Measurements from ENCODE around the gene RIMS1.

The RIMS1 gene, protein sequence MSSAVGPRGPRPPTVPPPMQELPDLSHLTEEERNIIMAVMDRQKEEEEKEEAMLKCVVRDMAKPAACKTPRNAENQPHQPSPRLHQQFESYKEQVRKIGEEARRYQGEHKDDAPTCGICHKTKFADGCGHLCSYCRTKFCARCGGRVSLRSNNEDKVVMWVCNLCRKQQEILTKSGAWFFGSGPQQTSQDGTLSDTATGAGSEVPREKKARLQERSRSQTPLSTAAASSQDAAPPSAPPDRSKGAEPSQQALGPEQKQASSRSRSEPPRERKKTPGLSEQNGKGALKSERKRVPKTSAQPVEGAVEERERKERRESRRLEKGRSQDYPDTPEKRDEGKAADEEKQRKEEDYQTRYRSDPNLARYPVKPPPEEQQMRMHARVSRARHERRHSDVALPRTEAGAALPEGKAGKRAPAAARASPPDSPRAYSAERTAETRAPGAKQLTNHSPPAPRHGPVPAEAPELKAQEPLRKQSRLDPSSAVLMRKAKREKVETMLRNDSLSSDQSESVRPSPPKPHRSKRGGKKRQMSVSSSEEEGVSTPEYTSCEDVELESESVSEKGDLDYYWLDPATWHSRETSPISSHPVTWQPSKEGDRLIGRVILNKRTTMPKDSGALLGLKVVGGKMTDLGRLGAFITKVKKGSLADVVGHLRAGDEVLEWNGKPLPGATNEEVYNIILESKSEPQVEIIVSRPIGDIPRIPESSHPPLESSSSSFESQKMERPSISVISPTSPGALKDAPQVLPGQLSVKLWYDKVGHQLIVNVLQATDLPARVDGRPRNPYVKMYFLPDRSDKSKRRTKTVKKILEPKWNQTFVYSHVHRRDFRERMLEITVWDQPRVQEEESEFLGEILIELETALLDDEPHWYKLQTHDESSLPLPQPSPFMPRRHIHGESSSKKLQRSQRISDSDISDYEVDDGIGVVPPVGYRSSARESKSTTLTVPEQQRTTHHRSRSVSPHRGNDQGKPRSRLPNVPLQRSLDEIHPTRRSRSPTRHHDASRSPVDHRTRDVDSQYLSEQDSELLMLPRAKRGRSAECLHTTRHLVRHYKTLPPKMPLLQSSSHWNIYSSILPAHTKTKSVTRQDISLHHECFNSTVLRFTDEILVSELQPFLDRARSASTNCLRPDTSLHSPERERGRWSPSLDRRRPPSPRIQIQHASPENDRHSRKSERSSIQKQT (N-terminal part only)

DNA sequence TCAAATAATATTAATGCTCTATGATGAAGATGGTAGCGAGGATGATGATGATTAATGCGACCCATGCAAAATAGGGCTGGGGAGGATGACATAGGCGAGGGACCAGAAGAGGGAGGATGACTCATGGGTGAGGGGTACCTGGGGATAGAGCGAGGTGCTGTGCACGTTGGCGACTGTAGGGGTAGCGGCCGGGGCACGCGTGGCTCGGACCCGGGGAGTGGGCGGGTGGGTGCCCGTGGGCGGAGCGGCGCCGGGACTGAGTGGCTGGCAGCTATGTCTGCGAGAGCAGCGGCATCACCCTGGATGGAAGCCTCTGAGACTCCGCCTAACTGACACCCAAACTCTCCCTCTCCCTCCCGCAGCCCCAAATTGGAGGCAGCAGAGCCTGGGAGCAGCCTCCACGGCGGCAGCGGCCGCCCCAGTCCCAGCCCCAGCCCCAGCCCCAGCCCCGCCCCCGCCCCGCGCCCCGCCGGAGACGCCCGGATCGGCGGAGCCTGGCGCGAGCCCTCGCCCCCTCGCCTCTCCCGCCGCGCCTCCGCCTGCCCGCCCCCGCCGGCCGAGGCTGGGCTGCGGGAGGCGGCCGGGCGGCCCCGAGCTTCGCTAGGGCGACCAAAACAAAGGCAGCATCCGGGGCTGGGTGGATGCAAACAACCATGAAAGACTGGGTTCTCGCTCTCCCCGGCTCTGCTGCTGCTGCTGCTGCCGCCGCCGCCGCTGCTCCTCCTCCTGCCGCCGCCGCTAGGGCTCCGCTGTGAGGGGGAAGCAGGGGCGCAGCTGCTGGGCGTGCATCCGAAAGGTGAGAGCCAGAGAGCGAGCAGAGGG is at the start of gene RIMS1:
RIMS1 (plus strand) TSS at position 367 of the 822 bp plus-strand sequence. CDS start 474 bp downstream, outside the sequence.
- DNase-seq: peak in 28 of 51 donors; percentile 10 to 75 (median 32)

DNA sequence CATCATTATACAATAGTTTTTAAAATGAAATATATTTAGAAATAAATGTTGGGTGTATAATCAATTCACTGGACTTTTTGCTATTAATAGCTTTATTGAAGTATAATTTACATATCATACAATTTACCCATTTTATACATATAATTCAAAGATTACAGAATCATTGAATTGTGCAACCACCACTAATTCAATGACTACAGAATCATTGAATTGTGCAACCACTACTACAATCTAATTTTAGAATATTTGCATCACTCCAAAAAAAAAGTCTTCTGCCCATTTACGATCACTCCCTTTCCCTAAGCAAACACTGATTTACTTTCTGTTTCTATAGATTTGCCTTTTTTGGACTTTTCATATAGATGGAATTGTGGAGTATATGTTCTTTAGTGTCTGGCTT is 35.1 kb upstream of the RIMS1 start:
- DNase-seq: no peak

DNA sequence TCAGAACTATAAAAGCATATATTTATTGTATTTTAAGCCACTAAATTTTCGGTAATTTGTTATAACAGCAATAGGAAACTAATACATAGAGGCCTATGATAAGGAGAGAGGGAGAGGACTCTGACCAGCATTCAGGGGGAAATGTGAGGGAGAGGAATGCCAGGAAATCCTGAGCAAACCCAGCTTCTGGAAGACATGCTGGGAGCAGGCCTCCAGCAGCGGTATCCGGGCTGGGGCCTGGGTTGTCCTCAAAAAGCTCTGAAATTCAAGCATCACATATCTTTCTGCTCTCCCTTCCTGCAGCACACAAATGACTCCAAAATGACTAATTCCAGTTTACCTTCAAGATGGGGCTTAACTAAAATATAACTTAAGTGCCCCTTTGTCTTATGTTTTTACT is 33.4 kb upstream of the RIMS1 start:
- DNase-seq: no peak

DNA sequence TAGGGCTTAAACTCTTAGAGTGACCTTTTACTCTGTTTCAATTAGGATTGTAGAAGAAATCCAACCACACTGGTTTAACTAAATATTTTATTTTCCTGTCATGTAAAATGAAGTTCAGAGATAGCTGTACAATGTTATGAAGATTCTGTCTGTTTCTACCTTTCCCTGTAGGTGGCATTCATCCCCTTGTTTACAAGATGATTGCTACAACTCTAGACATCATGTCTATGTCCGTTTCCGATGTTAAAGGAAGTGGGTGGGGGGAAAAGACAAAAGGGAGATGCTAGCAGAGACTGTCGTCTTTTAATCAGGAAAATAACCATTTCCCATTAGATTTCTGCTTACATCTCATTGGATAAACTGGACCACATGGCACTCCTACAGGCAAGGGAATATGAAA is 30.9 kb upstream of the RIMS1 start:
- no peak for DNase-seq

GRCh38 chr6:71879016-71879415 is 7.3 kb upstream of the RIMS1 start:
- DNase-seq: no peak

- DNase-seq: peak in 7 of 51 donors; percentile 11 to 42 (median 23)
Measured at GRCh38 chr6:71887006-71887743, 825 bp downstream of the RIMS1 start.

- DNase-seq: peak in 4 of 51 donors; percentile 11 to 31 (median 21)
Measured at GRCh38 chr6:71887744-71888230, 1.4 kb downstream of the RIMS1 start.

GRCh38 chr6:71888756-71889340 is 2.5 kb downstream of the RIMS1 start:
- peak in 7 of 51 donors; percentile 1 to 38 (median 7) for DNase-seq

DNA sequence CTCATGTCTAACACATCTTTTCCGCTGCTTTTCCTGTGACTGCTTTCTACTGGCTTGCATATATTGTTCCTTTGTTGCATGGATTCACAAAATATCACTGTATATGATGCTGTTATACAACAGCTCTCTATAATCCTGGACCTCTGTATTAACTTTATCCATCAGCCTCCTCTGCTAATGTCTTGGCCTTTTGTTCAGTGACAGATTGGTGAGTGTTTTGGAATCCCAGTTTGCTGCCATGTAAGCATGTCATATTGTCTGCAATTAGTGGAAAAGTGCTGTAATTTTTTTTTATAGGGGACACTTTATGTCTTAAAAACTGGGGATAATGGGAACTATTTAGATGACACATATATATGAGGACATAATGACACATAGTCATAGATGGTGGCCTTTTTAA is 3.0 kb downstream of the RIMS1 start:
- no peak for DNase-seq

DNA sequence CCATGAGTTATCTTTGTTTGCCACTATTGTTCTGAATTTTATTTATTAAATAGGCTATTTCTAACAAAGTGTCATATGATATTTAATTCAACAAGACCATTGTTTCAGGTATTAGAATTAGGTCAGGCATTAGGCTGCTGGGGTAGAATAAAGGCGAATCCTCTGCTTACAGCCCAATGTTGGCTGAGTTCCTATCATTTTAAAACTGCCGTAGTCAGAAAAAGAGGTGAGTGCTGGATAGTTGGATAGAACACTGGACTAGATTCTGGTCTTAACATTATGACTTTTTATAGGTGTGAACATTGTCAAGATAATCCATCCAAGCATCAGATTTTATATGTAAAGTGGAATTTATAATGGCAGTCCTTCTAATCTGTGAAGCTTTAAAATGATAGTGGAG is 6.3 kb downstream of the RIMS1 start:
- no peak for DNase-seq

DNA sequence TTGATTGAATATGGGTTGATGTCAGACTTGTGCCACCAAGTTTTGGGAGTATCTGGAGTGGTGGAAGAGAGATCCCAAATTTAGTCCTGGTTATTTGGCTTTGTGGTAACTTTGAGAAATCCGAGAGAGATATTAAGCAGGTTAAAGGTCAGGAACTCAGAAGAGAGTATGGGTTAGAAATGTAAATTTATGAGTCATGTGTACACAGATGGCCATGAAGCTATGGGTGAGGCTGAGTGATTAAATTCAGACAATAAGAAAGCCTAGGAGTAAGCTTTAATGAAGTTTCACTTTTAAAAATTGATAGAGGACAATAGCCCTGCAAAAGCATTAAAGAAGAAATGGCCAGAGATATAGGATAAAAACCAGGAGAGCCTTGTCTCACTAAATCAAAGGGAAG is 14.3 kb downstream of the RIMS1 start:
- DNase-seq: no peak

DNA sequence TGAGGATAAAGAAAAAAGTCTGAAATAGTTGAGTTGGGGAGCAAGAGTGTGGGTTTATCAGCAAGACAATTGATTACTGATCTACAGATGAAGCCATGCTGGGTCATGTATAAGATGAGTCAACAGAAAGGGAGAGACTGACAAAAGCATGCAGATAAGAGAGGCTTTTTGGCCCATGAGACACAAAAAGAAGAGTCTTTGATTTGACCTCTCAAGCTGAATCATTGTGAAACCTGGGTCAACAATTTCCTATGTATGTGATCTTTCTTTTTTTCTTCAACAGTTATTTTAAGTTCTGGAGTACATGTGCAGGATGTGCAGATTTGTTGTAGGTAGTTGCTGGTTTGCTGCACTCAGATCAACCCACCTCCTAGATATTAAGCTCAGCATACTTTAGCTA is 15.9 kb downstream of the RIMS1 start:
- DNase-seq: no peak

GRCh38 chr6:71906813-71907212 is 20.5 kb downstream of the RIMS1 start:
- no peak for DNase-seq

GRCh38 chr6:71908162-71908765 is 21.9 kb downstream of the RIMS1 start:
- no peak for DNase-seq

DNA sequence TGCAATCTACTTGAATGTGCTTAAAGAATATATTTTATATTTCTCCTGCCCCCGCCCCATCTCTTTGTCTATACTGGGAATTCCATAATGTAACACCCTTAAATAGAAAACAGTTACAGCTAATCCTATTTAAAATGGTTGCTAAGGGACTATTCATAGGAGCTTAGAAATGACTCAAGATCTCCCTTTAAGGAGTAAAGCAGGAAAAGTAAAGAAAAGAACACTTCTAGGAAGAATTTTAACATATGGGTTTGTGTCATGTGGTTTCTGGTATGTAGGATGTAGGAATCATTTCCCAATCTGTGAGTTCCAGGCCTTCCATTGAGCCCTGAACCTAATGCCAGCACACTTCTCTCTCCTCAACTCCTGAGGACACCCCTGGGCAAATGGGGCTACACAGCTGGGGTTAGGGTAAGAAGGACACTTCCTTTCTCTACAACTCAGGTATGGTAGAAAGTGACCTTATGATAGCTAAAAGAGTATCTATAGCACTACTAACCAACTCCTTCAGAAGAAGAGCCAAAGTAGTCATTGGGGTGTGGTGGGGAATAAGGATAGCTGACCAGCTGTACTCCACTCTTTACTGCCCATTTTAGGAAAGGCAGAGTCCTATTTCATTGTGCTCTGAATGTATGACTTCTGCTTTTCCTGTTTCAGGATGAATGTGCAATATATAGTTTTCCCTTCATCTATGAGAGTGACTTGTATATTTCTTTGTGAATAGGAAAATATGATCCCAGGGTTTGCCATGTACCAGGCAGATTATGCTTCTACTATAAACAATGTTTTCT is 27.3 kb downstream of the RIMS1 start:
- DNase-seq: no peak

GRCh38 chr6:71929047-71929446 is 42.7 kb downstream of the RIMS1 start:
- no peak for DNase-seq

GRCh38 chr6:71933881-71934280 is 47.5 kb downstream of the RIMS1 start:
- DNase-seq: no peak

GRCh38 chr6:71965404-71965803 is 79.1 kb downstream of the RIMS1 start:
- peak in 3 of 51 donors; percentile 0 to 4 (median 2) for DNase-seq

All from hypothalamus (tissue), 51 donors.